Ascending aorta (tissue), 2 donors: ENCODE results near the gene PHF19. TPM values are rescaled to one million over a fixed set of nuclear protein-coding genes. Genes with fewer than 3 reads are reported as not detected.

Experiments used
- DNase-seq, 2 donors: peaks; one replicate each; pipeline ENCODE4 v3.0.0-alpha.2; 2019; ENCODE audit warnings: low spot score in 2 of 2
- H3K27ac ChIP-seq, 2 donors: fragments of 200-600 bp; sonication (generic); one replicate each; pipeline ENCODE4 v1.5.1; 2016 to 2017; ENCODE audit warnings: mild to moderate bottlenecking in 1 of 2
- H3K27me3 ChIP-seq: fragments of 200-600 bp; sonication (generic); one replicate; pipeline ENCODE4 v1.5.1; 2017
- H3K36me3 ChIP-seq, 2 donors: fragments of 200-600 bp; sonication (generic); one replicate each; pipeline ENCODE4 v1.5.1; 2016
- H3K4me1 ChIP-seq, 2 donors: fragments of 200-600 bp; sonication (generic); one replicate each; pipeline ENCODE4 v1.5.1; 2016 to 2017; ENCODE audit warnings: mild to moderate bottlenecking in 1 of 2
- H3K4me3 ChIP-seq, 2 donors: fragments of 200-600 bp; sonication (generic); one replicate each; pipeline ENCODE4 v1.5.1; 2016 to 2017; ENCODE audit warnings: mild to moderate bottlenecking in 1 of 2
- H3K9me3 ChIP-seq, 2 donors: fragments of 200-600 bp; sonication (generic); one replicate each; pipeline ENCODE4 v1.5.1; 2016
- CTCF ChIP-seq, 3 experiments: fragments of 200-600 bp in 2 of 3; fragments of 450-650 bp in 1 of 3; sonication (generic) in 2 of 3; IDR thresholded peaks; one replicate each; pipeline ENCODE4 v1.5.1; 2016 to 2019; ENCODE audit warnings: antibody characterized with exemption in 3 of 3, mild to moderate bottlenecking in 1 of 3, moderate library complexity in 1 of 3
- intact Hi-C: fragments of 100-400 bp; cut with DNase I; formaldehyde crosslinking; loops from one replicate; pipeline ENCODE4 v1.15.1; 2023
- total RNA-seq: library from RNA; depleted of rRNA; stranded (reverse); fragments of >200 nt; gene quantifications from one replicate; pipeline ENCODE4 v1.1.0, GENCODE V29; 2016

PHF19 gene
- total RNA-seq, 1 donor from 2014 or later, result 33.0 TPM

GRCh38 chr9:120815075-120815474 lies 61.9 kb downstream of the PHF19 start:
- intact Hi-C loops, result no loop called here
- Histone ChIP-seq H3K4me1 (no peaks in the 10 kb centered on the region), H3K36me3 (peaks cover 30 to 52% of the 10 kb centered on the region in 2 donors), H3K27me3 (no peaks in the 10 kb centered on the region), H3K27ac (no peak overlapping the region), H3K4me3 (no peak overlapping the region), H3K9me3 (peaks cover 0 to 3% of the 10 kb centered on the region in 2 donors)
- no peak for TF ChIP-seq CTCF (IDR thresholded peaks at IDR 0.05)
- DNase-seq, result no peak

GRCh38 chr9:120808931-120809330 lies 68.1 kb downstream of the PHF19 start:
- no peak for DNase-seq
- intact Hi-C loops, result no loop called here
- no peak overlapping the region for H3K4me3 ChIP-seq
- H3K9me3 ChIP-seq, result peaks cover 11 to 27% of the 10 kb centered on the region in 2 donors
- no peaks in the 10 kb centered on the region for H3K4me1 ChIP-seq
- H3K27ac ChIP-seq, result no peak overlapping the region
- no peak for TF ChIP-seq CTCF (IDR thresholded peaks at IDR 0.05)
- no peaks in the 10 kb centered on the region for H3K36me3 ChIP-seq
- no peaks in the 10 kb centered on the region for H3K27me3 ChIP-seq

GRCh38 chr9:120807607-120808379 lies 69.2 kb downstream of the PHF19 start:
- no peak for TF ChIP-seq CTCF (IDR thresholded peaks at IDR 0.05)
- Histone ChIP-seq H3K27me3 (no peaks in the 10 kb centered on the region), H3K27ac (no peak overlapping the region), H3K4me1 (no peaks in the 10 kb centered on the region), H3K9me3 (peaks cover 11 to 27% of the 10 kb centered on the region in 2 donors), H3K36me3 (no peaks in the 10 kb centered on the region), H3K4me3 (no peak overlapping the region)
- intact Hi-C loops, result no loop called here
- no peak for DNase-seq

Other genes with a start within 250 kb of the PHF19 start
- gene MEGF9, start 162.7 kb downstream of the PHF19 start, total RNA-seq, result 14.3 TPM
- 35.5 TPM for gene FBXW2, start 83.8 kb downstream of the PHF19 start, total RNA-seq
- gene PSMD5, start 34.3 kb downstream of the PHF19 start, total RNA-seq, result 18.2 TPM
- 16.7 TPM for gene TRAF1, start 49.6 kb upstream of the PHF19 start, total RNA-seq
- 1.5 TPM for gene C5, start 173.1 kb upstream of the PHF19 start, total RNA-seq
- 8.5 TPM for gene CNTRL, start 197.8 kb upstream of the PHF19 start, total RNA-seq